ENCODE measurements around the gene KDM7A.

Gene KDM7A

GRCh38 chr7:140080919-140081318 lies 95.9 kb downstream of the KDM7A start:
- Histone ChIP-seq H3K9me3 (no peaks in the 10 kb centered on the region), H3K36me3 (replicated peaks) (no peaks in the 10 kb centered on the region), H3K4me1 (no peaks in the 10 kb centered on the region), H3K27me3 (ENCODE audit: low read depth) (no peaks in the 10 kb centered on the region), H3K4me3 (no peak overlapping the region)
- no peak for DNase-seq (ENCODE audit: low spot score in 2 of 2)
- in situ Hi-C loops (cut with MboI; ENCODE audit: low sequenced_read_pairs): no loop called here

GRCh38 chr7:140079121-140079536 lies 97.7 kb downstream of the KDM7A start:
- Histone ChIP-seq H3K36me3 (replicated peaks) (no peaks in the 10 kb centered on the region), H3K4me1 (no peaks in the 10 kb centered on the region), H3K4me3 (no peak overlapping the region), H3K9me3 (no peaks in the 10 kb centered on the region), H3K27me3 (ENCODE audit: low read depth) (no peaks in the 10 kb centered on the region)
- in situ Hi-C loops (cut with MboI; ENCODE audit: low sequenced_read_pairs): no loop called here
- DNase-seq (ENCODE audit: low spot score in 2 of 2): peak; percentile 38 to 53

- Histone ChIP-seq H3K36me3 (replicated peaks) (no peaks in the 10 kb centered on the region), H3K4me3 (no peak overlapping the region), H3K4me1 (no peaks in the 10 kb centered on the region), H3K9me3 (no peaks in the 10 kb centered on the region), H3K27me3 (ENCODE audit: low read depth) (no peaks in the 10 kb centered on the region)
- in situ Hi-C loops (cut with MboI; ENCODE audit: low sequenced_read_pairs): no loop called here
- DNase-seq (ENCODE audit: low spot score in 2 of 2): no peak
These were observed 98.4 kb downstream of the KDM7A start for GRCh38 chr7:140078392-140078791.

- H3K4me1 ChIP-seq: no peaks in the 10 kb centered on the region
- no peaks in the 10 kb centered on the region for H3K27me3 ChIP-seq (ENCODE audit: low read depth)
- no peak overlapping the region for H3K4me3 ChIP-seq
- no peaks in the 10 kb centered on the region for H3K36me3 ChIP-seq (replicated peaks)
- no peak for DNase-seq (ENCODE audit: low spot score in 2 of 2)
- in situ Hi-C loops (cut with MboI; ENCODE audit: low sequenced_read_pairs): no loop called here
- no peaks in the 10 kb centered on the region for H3K9me3 ChIP-seq
These were observed 102.0 kb downstream of the KDM7A start for GRCh38 chr7:140074780-140075179.

- H3K4me3 ChIP-seq: no peak overlapping the region
- no peak for DNase-seq (ENCODE audit: low spot score in 2 of 2)
- H3K27me3 ChIP-seq (ENCODE audit: low read depth): no peaks in the 10 kb centered on the region
- in situ Hi-C loops (cut with MboI; ENCODE audit: low sequenced_read_pairs): no loop called here
- H3K4me1 ChIP-seq: no peaks in the 10 kb centered on the region
- H3K9me3 ChIP-seq: 0 out of 2 replicates have a peak, but pooled peaks cover 4% of the 10 kb centered on the region
- no peaks in the 10 kb centered on the region for H3K36me3 ChIP-seq (replicated peaks)
These were observed 106.2 kb downstream of the KDM7A start for GRCh38 chr7:140070546-140070945.

GRCh38 chr7:140069298-140069949 lies 107.4 kb downstream of the KDM7A start:
- H3K9me3 ChIP-seq: 0 out of 2 replicates have a peak, but pooled peaks cover 4% of the 10 kb centered on the region
- no peak for DNase-seq (ENCODE audit: low spot score in 2 of 2)
- H3K4me3 ChIP-seq: no peak overlapping the region
- no peaks in the 10 kb centered on the region for H3K36me3 ChIP-seq (replicated peaks)
- in situ Hi-C loops (cut with MboI; ENCODE audit: low sequenced_read_pairs): no loop called here
- H3K4me1 ChIP-seq: no peaks in the 10 kb centered on the region
- no peaks in the 10 kb centered on the region for H3K27me3 ChIP-seq (ENCODE audit: low read depth)

- DNase-seq (ENCODE audit: low spot score in 2 of 2): no peak
- no peaks in the 10 kb centered on the region for H3K4me1 ChIP-seq
- in situ Hi-C loops (cut with MboI; ENCODE audit: low sequenced_read_pairs): no loop called here
- no peaks in the 10 kb centered on the region for H3K36me3 ChIP-seq (replicated peaks)
- no peaks in the 10 kb centered on the region for H3K27me3 ChIP-seq (ENCODE audit: low read depth)
- no peak overlapping the region for H3K4me3 ChIP-seq
- 0 out of 2 replicates have a peak, but pooled peaks cover 4% of the 10 kb centered on the region for H3K9me3 ChIP-seq
These were observed 108.8 kb downstream of the KDM7A start for GRCh38 chr7:140068033-140068432.

GRCh38 chr7:140067052-140067451 lies 109.7 kb downstream of the KDM7A start:
- Histone ChIP-seq H3K4me3 (no peak overlapping the region), H3K27me3 (ENCODE audit: low read depth) (no peaks in the 10 kb centered on the region), H3K4me1 (no peaks in the 10 kb centered on the region), H3K36me3 (replicated peaks) (no peaks in the 10 kb centered on the region), H3K9me3 (0 out of 2 replicates have a peak, but pooled peaks cover 4% of the 10 kb centered on the region)
- no peak for DNase-seq (ENCODE audit: low spot score in 2 of 2)
- in situ Hi-C loops (cut with MboI; ENCODE audit: low sequenced_read_pairs): no loop called here

GRCh38 chr7:140062528-140063299 lies 114.1 kb downstream of the KDM7A start, which contains the start of gene PARP12:
TSS of gene PARP12 (minus strand) at chr7:140062951. CDS start at chr7:140062847, 104 bp downstream.
- in situ Hi-C loops (cut with MboI; ENCODE audit: low sequenced_read_pairs): no loop called here
- Histone ChIP-seq H3K9me3 (0 out of 2 replicates have a peak, but pooled peaks cover 2% of the 10 kb centered on the region), H3K4me3 (peak within 1 kb of the TSS; percentile 40), H3K36me3 (replicated peaks) (no peaks in the 10 kb centered on the region), H3K4me1 (no peaks in the 10 kb centered on the region), H3K27me3 (ENCODE audit: low read depth) (no peaks in the 10 kb centered on the region)
- DNase-seq (ENCODE audit: low spot score in 2 of 2): peak; percentile 43 to 80

- Histone ChIP-seq H3K27me3 (ENCODE audit: low read depth) (no peaks in the 10 kb centered on the region), H3K4me3 (peak overlapping the region; percentile 40), H3K4me1 (no peaks in the 10 kb centered on the region), H3K36me3 (replicated peaks) (no peaks in the 10 kb centered on the region), H3K9me3 (0 out of 2 replicates have a peak, but pooled peaks cover 2% of the 10 kb centered on the region)
- in situ Hi-C loops (cut with MboI; ENCODE audit: low sequenced_read_pairs): no loop called here
- DNase-seq (ENCODE audit: low spot score in 2 of 2): peak in 1 of 2 experiments; percentile 22
These were observed 114.7 kb downstream of the KDM7A start for GRCh38 chr7:140062118-140062527.

- no peak for DNase-seq (ENCODE audit: low spot score in 2 of 2)
- in situ Hi-C loops (cut with MboI; ENCODE audit: low sequenced_read_pairs): no loop called here
- H3K4me3 ChIP-seq: no peak overlapping the region
- H3K9me3 ChIP-seq: no peaks in the 10 kb centered on the region
- no peaks in the 10 kb centered on the region for H3K4me1 ChIP-seq
- no peaks in the 10 kb centered on the region for H3K27me3 ChIP-seq (ENCODE audit: low read depth)
- no peaks in the 10 kb centered on the region for H3K36me3 ChIP-seq (replicated peaks)
These were observed 115.2 kb downstream of the KDM7A start for GRCh38 chr7:140061607-140061930.

GRCh38 chr7:140060788-140061606 lies 115.8 kb downstream of the KDM7A start:
- in situ Hi-C loops (cut with MboI; ENCODE audit: low sequenced_read_pairs): no loop called here
- DNase-seq (ENCODE audit: low spot score in 2 of 2): no peak

GRCh38 chr7:140060243-140060630 lies 116.5 kb downstream of the KDM7A start:
- in situ Hi-C loops (cut with MboI; ENCODE audit: low sequenced_read_pairs): no loop called here
- H3K4me3 ChIP-seq: no peak overlapping the region
- no peak for DNase-seq (ENCODE audit: low spot score in 2 of 2)
- no peaks in the 10 kb centered on the region for H3K4me1 ChIP-seq
- H3K36me3 ChIP-seq (replicated peaks): no peaks in the 10 kb centered on the region
- no peaks in the 10 kb centered on the region for H3K9me3 ChIP-seq
- H3K27me3 ChIP-seq (ENCODE audit: low read depth): no peaks in the 10 kb centered on the region

More at GRCh38 chr7:140060788-140061606, 115.8 kb downstream of the KDM7A start:
- Histone ChIP-seq H3K36me3 (replicated peaks) (no peaks in the 10 kb centered on the region), H3K4me3 (no peak overlapping the region), H3K4me1 (no peaks in the 10 kb centered on the region), H3K27me3 (ENCODE audit: low read depth) (no peaks in the 10 kb centered on the region), H3K9me3 (no peaks in the 10 kb centered on the region)
